HTR-8/SVneo (cell line): ENCODE results near the gene ZSWIM8.
"Not testable (repeated sequence)": the region's sequence is repeated elsewhere in the genome, so short reads cannot be mapped to it uniquely, and the experiment has no call there.

Source experiments
- DNase-seq: peaks from one replicate; pipeline ENCODE4 v3.0.0; 2011; ENCODE audit warnings: low spot score, mixed read lengths; ENCODE audit not compliant: insufficient read length
- FAIRE-seq: peaks from 2 replicates; lab custom pipeline; 2011; peaks lifted over from hg19 to GRCh38; lab: Jason Lieb, UNC

Gene ZSWIM8

GRCh38 chr10:73810735-73811465 is 25.5 kb downstream of the ZSWIM8 start:
- peak; percentile 45 for DNase-seq
- FAIRE-seq: peak; percentile 13

- FAIRE-seq: no peak
Observed at GRCh38 chr10:73812657-73813056, 27.3 kb downstream of the ZSWIM8 start.

GRCh38 chr10:73813333-73813732 is 27.9 kb downstream of the ZSWIM8 start:
- DNase-seq (no peak), FAIRE-seq (no peak)

More at GRCh38 chr10:73812657-73813056, 27.3 kb downstream of the ZSWIM8 start:
- DNase-seq: no peak

GRCh38 chr10:73814276-73814895 is 29.0 kb downstream of the ZSWIM8 start:
- no peak for FAIRE-seq

GRCh38 chr10:73814896-73815718 is 29.7 kb downstream of the ZSWIM8 start:
- FAIRE-seq: no peak
- DNase-seq: peak; percentile 24

More at GRCh38 chr10:73814276-73814895, 29.0 kb downstream of the ZSWIM8 start:
- DNase-seq: no peak

- DNase-seq (no peak), FAIRE-seq (no peak)
Observed at GRCh38 chr10:73815719-73816030, 30.3 kb downstream of the ZSWIM8 start.

- no peak for DNase-seq
- no peak for FAIRE-seq
Observed at GRCh38 chr10:73816917-73817729, 31.7 kb downstream of the ZSWIM8 start.

GRCh38 chr10:73817826-73818225 is 32.4 kb downstream of the ZSWIM8 start:
- FAIRE-seq: no peak

GRCh38 chr10:73818402-73818801 is 33.0 kb downstream of the ZSWIM8 start:
- DNase-seq: no peak
- no peak for FAIRE-seq

More at GRCh38 chr10:73817826-73818225, 32.4 kb downstream of the ZSWIM8 start:
- DNase-seq: no peak

- FAIRE-seq (no peak), DNase-seq (no peak)
Observed at GRCh38 chr10:73819081-73819480, 33.7 kb downstream of the ZSWIM8 start.

- FAIRE-seq (no peak), DNase-seq (no peak)
Observed at GRCh38 chr10:73819513-73820093, 34.2 kb downstream of the ZSWIM8 start.

- no peak for DNase-seq
Observed at GRCh38 chr10:73823391-73823790, 38.0 kb downstream of the ZSWIM8 start.

GRCh38 chr10:73824146-73824725 is 38.8 kb downstream of the ZSWIM8 start:
- DNase-seq (no peak), FAIRE-seq (no peak)

More at GRCh38 chr10:73823391-73823790, 38.0 kb downstream of the ZSWIM8 start:
- no peak for FAIRE-seq

- FAIRE-seq (peak; percentile 28), DNase-seq (peak; percentile 83)
Observed at GRCh38 chr10:73827346-73828089, 42.1 kb downstream of the ZSWIM8 start.

GRCh38 chr10:73828161-73828560 is 42.8 kb downstream of the ZSWIM8 start:
- DNase-seq (no peak), FAIRE-seq (no peak)

- DNase-seq, FAIRE-seq: not testable (repeated sequence)
Observed at GRCh38 chr10:73829090-73829489, 43.7 kb downstream of the ZSWIM8 start.

GRCh38 chr10:73836427-73836980 is 51.1 kb downstream of the ZSWIM8 start:
- DNase-seq (no peak), FAIRE-seq (no peak)

- DNase-seq (no peak), FAIRE-seq (no peak)
Observed at GRCh38 chr10:73837072-73837471, 51.7 kb downstream of the ZSWIM8 start.
